Activated CD8-positive, alpha-beta T cell treated with anti-CD3 and anti-CD28 coated beads, Interleukin-2, amount 10 ng/mL, durations not matched to agents 7 days and 5 days (primary cell): ENCODE measurements around the gene MAFF. TPM values are rescaled to one million over a fixed set of nuclear protein-coding genes. Genes with fewer than 3 reads are reported as not detected.
"Not testable (repeated sequence)": the region's sequence is repeated elsewhere in the genome, so short reads cannot be mapped to it uniquely, and the experiment has no call there.

ENCODE experiments used
- ATAC-seq: fragments of 150-1000 bp; cut with Tn5 transposase; one replicate; pipeline ENCODE4 v1.10.0; 2021; ENCODE audit warnings: moderate library complexity
- CTCF ChIA-PET: fragments of 350-600 bp; sonication (Branson Sonifier 250); formaldehyde crosslinking; loops from one replicate; lab custom pipeline; 2021; ENCODE audit warnings: antibody characterized with exemption; lab: Charles Lee
- POLR2A ChIA-PET: fragments of 350-600 bp; sonication (Branson Sonifier 250); formaldehyde crosslinking; loops from one replicate; lab custom pipeline; 2021; ENCODE audit warnings: antibody characterized with exemption; lab: Charles Lee
- DNase-seq: peaks from one replicate; pipeline ENCODE4 v3.0.0-alpha.2; 2020
- H3K27ac Mint-ChIP-seq: one replicate; pipeline ENCODE4 v1.8.0; 2021; ENCODE audit warnings: mild to moderate bottlenecking, mixed read lengths
- H3K27me3 Mint-ChIP-seq: one replicate; pipeline ENCODE4 v1.8.0; 2021; ENCODE audit warnings: low read depth, mixed read lengths
- H3K36me3 Mint-ChIP-seq: one replicate; pipeline ENCODE4 v1.8.0; 2021; ENCODE audit warnings: low read depth, mixed read lengths
- H3K4me1 Mint-ChIP-seq: one replicate; pipeline ENCODE4 v1.8.0; 2021; ENCODE audit warnings: low read depth, mixed read lengths
- H3K4me3 Mint-ChIP-seq: one replicate; pipeline ENCODE4 v1.8.0; 2021; ENCODE audit warnings: mild to moderate bottlenecking, mixed read lengths
- H3K9me3 Mint-ChIP-seq: one replicate; pipeline ENCODE4 v1.8.0; 2022; ENCODE audit warnings: mixed read lengths; ENCODE audit not compliant: insufficient read depth
- total RNA-seq, 2 experiments: library from RNA; stranded (reverse); gene quantifications; one replicate each; pipeline ENCODE4 v1.2.3, GENCODE V29; 2021

The MAFF gene
- total RNA-seq = 1 to 10 TPM; 6.8 to 9.1 TPM

DNA sequence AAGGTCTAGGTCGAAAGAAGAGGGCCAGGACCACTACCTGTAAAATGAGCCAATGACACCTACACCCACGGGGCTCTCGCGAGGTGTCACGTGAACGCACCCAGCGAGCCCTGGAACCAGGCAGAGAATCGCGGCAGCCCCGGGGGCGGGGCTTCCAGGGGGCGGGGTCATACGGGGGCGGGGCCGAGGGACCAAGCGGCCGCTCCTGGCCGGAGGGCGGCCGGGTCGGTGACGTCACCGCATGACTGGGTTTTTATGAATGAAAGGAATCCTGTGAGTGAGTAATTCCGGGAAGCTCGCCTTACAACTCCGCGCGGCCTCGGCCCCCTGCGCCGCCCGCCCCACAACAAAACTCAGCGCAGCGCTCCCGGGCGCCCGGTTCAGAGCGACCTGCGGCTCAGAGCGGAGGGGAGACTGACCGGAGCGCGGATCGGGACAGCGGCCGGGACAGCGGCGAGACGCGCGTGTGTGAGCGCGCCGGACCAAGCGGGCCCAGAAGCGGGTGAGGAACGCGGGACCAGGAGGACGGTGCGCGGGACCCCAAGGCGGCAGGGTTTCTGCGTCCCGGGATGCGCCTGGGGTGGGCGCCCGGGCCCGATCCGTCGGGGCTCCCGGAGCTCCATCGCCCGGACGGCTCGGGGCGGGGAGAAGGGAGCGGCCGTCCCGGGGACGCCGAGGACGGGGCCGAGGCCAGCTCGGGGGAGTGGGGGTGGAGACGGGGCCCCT lies at the start of gene MAFF:
Gene MAFF, plus strand, starts transcription at position 284 of the 726 bp plus-strand sequence. CDS start 11,860 bp downstream, outside the sequence.
- ATAC-seq = peak; percentile 72
- H3K9me3 Mint-ChIP-seq = no peaks in the 10 kb centered on the region
- peak within 1 kb of the TSS; percentile 83 for H3K4me3 Mint-ChIP-seq

DNA sequence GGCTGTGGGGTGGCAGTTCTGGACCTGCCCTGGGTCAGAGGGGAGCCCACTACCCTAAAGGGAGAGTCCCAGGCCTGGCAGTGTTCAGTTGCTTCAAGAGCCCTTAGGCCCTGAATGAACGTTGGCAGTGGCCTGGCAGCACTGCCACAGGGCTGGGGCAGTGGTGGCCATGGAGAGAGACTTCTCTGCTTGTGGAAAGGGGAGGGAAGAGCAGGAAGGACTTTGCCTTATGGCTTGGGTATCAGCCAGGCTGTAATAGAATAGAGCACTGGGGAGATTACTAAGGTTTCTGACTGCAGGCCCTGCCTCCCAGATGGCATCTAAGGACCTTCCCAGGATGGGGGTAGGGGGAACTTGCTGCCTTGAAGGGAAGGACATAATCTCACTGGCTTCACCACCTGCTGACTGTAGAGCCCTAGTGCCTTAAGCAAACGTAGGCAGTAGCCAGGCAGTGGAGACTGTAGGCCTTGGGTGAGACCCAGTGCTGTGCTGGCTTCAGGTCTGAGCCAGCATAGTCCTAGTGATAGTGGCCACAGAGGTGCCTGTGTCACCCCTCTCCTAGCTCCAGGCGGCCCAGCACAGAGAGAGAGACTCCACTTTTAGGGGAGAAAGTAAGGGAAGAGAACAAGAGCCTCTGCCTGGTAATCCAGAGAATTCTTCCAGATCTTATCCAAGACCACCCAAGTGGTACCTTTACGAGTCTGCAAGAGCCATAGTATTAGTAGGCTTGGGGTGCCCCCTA lies 47.8 kb upstream of the MAFF start:
- no peak for ATAC-seq
- no peaks in the 10 kb centered on the region for H3K9me3 Mint-ChIP-seq
- DNase-seq = no peak
- H3K4me3 Mint-ChIP-seq = no peak overlapping the region
- ChIA-PET CTCF (interaction anchor here (1.4 kb wide), 1 partner anchor 101 kb away, joined by 4 read pairs; no protein-coding TSS in a partner anchor), POLR2A (no interaction called here)
- H3K4me1 Mint-ChIP-seq = no peaks in the 10 kb centered on the region
- H3K36me3 Mint-ChIP-seq = peaks cover 2% of the 10 kb centered on the region
- no peaks in the 10 kb centered on the region for H3K27me3 Mint-ChIP-seq
- no peak overlapping the region for H3K27ac Mint-ChIP-seq

More for the DNA sequence above, at the start of gene MAFF:
- Mint-ChIP-seq H3K27ac (peak within 1 kb of the TSS; percentile 96), H3K4me1 (peaks cover 54% of the 10 kb centered on the region), H3K36me3 (peaks cover 3% of the 10 kb centered on the region), H3K27me3 (no peaks in the 10 kb centered on the region)
- peak; percentile 92 for DNase-seq
- POLR2A ChIA-PET = interaction anchor here (0.6 to 2.8 kb wide), 11 partner anchors 9 to 455 kb away, joined by 3 to 43 read pairs (median 3); partner anchors contain the start of gene PLA2G6
- CTCF ChIA-PET = interaction anchor here (0.7 to 2.7 kb wide), 8 partner anchors 15 to 87 kb away, joined by 3 to 10 read pairs (median 4); partner anchors contain the start of gene PLA2G6

DNA sequence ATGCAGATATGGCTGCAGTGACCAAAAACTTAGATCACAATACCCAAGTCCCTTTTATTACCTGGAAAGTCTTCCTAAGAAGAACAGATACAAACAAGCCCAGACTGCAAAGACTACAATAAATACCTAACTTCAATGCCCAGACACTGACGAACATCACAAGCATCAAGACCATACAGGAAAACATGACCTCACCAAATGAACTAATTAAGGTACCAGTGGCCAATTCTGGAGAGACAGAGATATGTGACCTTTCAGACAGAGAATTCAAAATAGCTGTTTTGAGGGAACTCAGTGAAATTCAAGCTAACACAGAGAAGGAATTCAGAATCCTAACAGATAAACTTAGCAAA lies 47.3 kb upstream of the MAFF start:
- H3K4me1 Mint-ChIP-seq, H3K9me3 Mint-ChIP-seq, H3K27ac Mint-ChIP-seq, DNase-seq, H3K27me3 Mint-ChIP-seq, H3K4me3 Mint-ChIP-seq, POLR2A ChIA-PET, ATAC-seq, H3K36me3 Mint-ChIP-seq: not testable (repeated sequence)
- CTCF ChIA-PET = interaction anchor here (1.4 kb wide), 1 partner anchor 102 kb away, joined by 4 read pairs; no protein-coding TSS in a partner anchor

DNA sequence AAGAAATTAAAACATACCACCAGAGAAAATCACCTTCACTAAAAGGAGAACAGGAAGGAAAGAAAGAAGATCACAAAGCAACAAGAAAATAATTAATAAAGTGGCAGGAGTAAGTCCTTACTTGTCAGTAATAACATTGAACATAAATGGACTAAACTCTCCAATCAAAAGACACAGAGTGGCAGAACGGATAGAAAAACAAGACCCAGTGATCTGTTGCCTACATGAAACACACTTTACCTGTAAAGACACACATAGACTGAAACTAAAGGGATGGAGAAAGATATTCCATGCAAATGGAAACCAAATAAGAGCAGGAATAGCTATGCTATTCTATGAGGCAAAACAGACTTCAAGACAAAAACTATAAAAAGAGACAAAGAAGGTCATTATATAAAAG lies 46.1 kb upstream of the MAFF start:
- POLR2A ChIA-PET = no interaction called here
- no peak overlapping the region for H3K4me3 Mint-ChIP-seq
- no peaks in the 10 kb centered on the region for H3K27me3 Mint-ChIP-seq
- CTCF ChIA-PET = no interaction called here
- no peak for ATAC-seq
- H3K9me3 Mint-ChIP-seq = no peaks in the 10 kb centered on the region
- no peaks in the 10 kb centered on the region for H3K4me1 Mint-ChIP-seq
- H3K27ac Mint-ChIP-seq = no peak overlapping the region
- no peak for DNase-seq
- H3K36me3 Mint-ChIP-seq = no peaks in the 10 kb centered on the region

DNA sequence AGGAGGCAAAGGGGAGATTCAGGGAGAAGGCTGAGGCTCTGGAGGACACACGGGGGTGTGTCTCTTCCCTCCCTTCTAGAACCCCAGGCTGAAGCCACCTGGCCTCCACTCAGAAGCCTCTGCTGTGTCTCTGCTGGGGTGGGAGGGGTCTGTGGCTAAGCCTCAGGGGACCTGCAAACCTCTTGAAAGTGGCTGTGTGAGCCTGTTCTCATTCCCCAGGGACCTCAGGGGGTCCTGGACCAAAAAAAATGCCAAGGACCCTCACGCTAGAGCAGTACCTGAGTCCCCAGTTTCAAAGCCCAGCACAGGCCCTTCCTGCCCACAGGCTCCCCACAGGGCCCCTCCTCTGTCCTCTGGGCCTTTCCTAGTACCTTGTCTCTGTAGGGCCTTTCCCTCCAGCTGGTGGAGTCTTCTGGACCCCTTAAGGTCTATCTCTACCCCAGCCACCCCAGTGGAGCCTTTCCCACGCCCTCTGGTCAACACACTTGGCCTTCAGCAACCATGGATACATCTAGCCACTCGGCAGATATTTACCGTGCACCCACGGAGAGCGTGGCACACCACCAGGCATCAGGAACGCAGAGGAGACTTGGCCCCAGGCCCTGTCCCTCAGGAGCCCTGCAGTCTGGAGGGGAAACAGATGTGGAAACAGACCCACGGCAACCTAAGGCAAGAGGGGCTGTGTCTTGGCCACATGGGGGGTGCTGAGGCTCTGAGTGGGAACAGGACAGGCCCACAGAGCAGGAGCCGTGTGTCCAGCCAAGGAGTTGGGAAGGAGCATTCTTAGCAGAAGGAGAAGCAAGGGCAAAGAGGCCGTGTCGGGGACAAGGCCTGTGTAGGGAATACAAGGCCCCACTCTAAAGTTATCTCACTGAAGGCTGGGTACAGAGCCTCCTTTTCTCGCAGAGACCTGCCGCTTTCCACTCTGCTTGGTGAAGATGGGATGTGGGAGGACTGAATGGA lies 38.6 kb upstream of the MAFF start:
- Mint-ChIP-seq H3K4me1 (peaks cover 23% of the 10 kb centered on the region), H3K9me3 (no peaks in the 10 kb centered on the region), H3K27ac (peak overlapping the region; percentile 31), H3K36me3 (peaks cover 13% of the 10 kb centered on the region), H3K4me3 (no peak overlapping the region), H3K27me3 (no peaks in the 10 kb centered on the region)
- ChIA-PET CTCF (no interaction called here), POLR2A (no interaction called here)
- no peak for ATAC-seq
- no peak for DNase-seq

DNA sequence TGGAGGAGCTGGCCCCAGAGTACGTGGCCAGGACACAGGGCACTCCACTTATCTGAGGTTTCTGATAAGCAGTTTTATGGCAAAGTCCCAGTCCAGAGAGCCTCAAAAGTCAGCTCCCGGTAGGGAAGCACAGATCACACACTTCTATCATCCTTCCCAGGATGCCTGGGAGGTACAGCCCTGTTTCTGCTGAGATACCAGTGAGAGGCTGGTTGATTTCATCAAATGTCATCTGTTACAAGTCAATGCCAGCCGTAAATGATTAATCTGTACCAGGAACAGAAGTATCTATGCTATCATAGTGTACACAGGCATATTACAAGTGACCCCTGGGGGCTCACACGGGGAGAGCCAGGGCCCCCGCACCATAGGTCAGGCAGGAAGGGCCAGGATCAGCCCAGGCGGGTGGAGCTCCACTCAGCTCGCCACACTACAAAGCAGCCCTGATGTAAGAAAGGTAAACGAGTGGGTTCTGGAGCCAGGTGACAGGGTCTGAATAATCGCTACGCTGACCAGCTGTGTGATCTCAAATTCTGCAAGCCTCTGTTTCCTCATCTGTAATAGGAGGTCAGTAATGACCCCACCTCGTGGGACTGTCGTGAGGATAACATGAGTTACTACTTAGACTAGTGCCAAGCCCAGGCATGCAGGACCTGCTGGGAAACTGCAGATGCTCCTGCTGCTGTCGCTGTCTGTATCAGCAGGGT lies 37.8 kb upstream of the MAFF start:
- CTCF ChIA-PET = no interaction called here
- Mint-ChIP-seq H3K27ac (no peak overlapping the region), H3K9me3 (no peaks in the 10 kb centered on the region), H3K36me3 (peaks cover 15% of the 10 kb centered on the region), H3K4me1 (peaks cover 23% of the 10 kb centered on the region), H3K27me3 (no peaks in the 10 kb centered on the region), H3K4me3 (no peak overlapping the region)
- no peak for DNase-seq
- POLR2A ChIA-PET = no interaction called here
- no peak for ATAC-seq

DNA sequence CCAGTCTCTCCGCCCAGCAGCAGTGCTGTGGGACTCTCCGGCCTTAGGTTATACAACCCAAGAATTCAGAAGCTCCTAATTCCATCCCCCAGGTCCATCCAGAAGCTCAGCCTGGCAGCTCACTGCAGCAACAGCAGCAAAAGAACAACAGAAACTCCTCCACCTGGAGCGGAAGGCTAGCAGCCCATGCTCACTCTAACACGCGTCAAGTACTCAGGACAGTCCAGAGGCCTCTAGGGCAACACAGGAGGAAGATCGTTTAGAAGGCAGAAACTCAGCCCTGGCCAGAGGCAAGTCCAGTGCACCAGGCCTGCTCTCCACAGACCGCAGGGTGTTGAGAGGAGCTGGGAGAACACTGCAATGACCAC lies 37.3 kb upstream of the MAFF start:
- Mint-ChIP-seq H3K4me3 (no peak overlapping the region), H3K4me1 (peaks cover 23% of the 10 kb centered on the region), H3K36me3 (peaks cover 15% of the 10 kb centered on the region), H3K27ac (no peak overlapping the region), H3K9me3 (no peaks in the 10 kb centered on the region), H3K27me3 (no peaks in the 10 kb centered on the region)
- no peak for DNase-seq
- ATAC-seq = no peak
- ChIA-PET POLR2A (interaction anchor here (0.6 kb wide), 1 partner anchor 39 kb away, joined by 3 read pairs; no protein-coding TSS in a partner anchor), CTCF (no interaction called here)

DNA sequence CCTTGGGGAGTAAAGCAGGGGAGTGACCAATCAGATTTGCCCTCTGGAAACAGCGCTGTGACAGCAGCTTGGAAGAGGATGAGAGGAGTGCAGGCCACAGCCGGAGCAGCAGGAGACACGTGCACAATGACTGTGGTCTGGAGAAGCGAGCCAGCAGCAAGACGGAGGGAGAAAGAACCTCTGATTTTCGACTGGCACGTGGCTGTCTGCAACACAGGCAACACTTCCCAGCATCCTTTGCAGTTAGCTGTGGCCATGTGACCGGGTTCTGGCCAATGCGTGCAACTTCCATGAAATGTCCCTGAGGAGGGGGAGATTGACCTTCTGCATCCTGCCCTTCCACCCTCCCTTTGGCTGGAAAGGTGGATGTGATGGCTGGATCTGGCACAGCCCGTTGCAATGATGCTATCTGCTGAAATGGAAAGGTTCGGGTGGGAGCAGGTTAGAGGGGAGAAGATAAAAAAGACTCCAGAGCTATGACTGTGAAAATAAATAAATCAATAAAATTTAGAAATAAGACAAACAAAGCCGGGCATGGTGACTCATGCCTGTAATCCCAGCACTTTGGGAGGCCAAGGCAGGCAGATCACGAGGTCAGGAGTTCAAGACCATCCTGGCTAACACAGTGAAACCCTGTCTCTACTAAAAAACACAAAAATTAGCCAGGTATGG lies 35.7 kb upstream of the MAFF start:
- POLR2A ChIA-PET = no interaction called here

DNA sequence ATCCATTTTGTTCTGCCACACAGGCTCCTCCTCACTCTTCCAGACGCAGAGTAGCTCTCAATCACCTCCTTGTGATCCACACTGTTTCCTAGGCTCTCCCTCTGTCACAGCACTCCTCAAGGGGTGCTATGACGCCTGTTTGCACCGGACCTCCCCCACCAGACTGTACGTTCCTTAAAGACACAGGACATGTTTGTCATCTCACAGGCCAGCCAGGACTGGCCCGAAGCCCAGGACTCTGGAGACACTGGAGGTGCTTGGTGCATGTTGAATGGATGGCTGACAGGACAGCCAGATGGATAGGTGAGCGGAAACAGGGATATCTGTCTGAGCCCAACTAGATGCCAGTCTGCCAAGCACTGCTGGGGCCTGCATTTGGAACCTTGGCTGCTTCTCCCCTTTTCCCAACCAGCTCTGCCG lies 33.8 kb upstream of the MAFF start:
- no peak for ATAC-seq
- POLR2A ChIA-PET = no interaction called here
- H3K36me3 Mint-ChIP-seq = peaks cover 9% of the 10 kb centered on the region
- DNase-seq = no peak
- H3K4me1 Mint-ChIP-seq = peaks cover 21% of the 10 kb centered on the region
- no peak overlapping the region for H3K4me3 Mint-ChIP-seq
- CTCF ChIA-PET = interaction anchor here (1.5 kb wide), 1 partner anchor 53 kb away, joined by 4 read pairs; no protein-coding TSS in a partner anchor
- no peaks in the 10 kb centered on the region for H3K9me3 Mint-ChIP-seq
- no peak overlapping the region for H3K27ac Mint-ChIP-seq
- H3K27me3 Mint-ChIP-seq = no peaks in the 10 kb centered on the region

More for the DNA sequence above, 35.7 kb upstream of the MAFF start:
- Mint-ChIP-seq H3K27ac (no peak overlapping the region), H3K9me3 (no peaks in the 10 kb centered on the region), H3K4me1 (peaks cover 23% of the 10 kb centered on the region), H3K4me3 (no peak overlapping the region), H3K27me3 (no peaks in the 10 kb centered on the region), H3K36me3 (peaks cover 15% of the 10 kb centered on the region)
- DNase-seq (no peak), ATAC-seq (no peak)
- CTCF ChIA-PET = interaction anchor here (1.0 kb wide), 1 partner anchor 16 kb away, joined by 4 read pairs; no protein-coding TSS in a partner anchor

DNA sequence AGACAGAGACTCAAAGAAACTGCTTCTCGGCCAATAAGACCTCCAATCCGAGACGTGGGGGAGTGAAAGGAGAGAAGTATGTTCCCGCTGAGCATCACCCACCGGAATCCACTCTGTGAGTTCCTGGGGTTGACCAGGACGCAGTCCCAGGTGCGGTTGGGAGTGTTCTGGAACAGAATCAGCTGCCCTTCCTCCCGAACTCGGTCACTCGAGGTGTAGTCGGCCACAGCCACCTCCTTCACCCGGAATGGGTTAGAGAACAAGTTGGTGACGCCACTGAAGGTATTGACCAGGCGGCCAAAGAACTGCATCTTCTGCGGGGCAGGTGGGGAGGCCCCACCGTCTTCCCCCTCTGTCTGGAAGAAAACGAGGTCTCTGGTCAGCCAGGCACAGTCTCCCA lies 32.7 kb upstream of the MAFF start:
- Mint-ChIP-seq H3K27ac (no peak overlapping the region), H3K4me1 (peaks cover 27% of the 10 kb centered on the region), H3K9me3 (no peaks in the 10 kb centered on the region), H3K4me3 (no peak overlapping the region), H3K27me3 (no peaks in the 10 kb centered on the region), H3K36me3 (peaks cover 9% of the 10 kb centered on the region)
- ChIA-PET CTCF (no interaction called here), POLR2A (no interaction called here)
- no peak for DNase-seq
- ATAC-seq = no peak
